Subcutaneous abdominal adipose tissue (tissue), 5 donors: ENCODE measurements around the gene ATP6V0A1.
A peak's percentile ranks its signal among the peaks of the same experiment; 100 is the strongest.
"Not testable (repeated sequence)": the region's sequence is repeated elsewhere in the genome, so short reads cannot be mapped to it uniquely, and the experiment has no call there.

Experiments
- H3K27ac ChIP-seq: one replicate; pipeline ENCODE4 v1.7.0; 2013; ENCODE audit warnings: low read depth, mild to moderate bottlenecking, inconsistent platforms, low read length, moderate library complexity
- H3K27me3 ChIP-seq, 5 donors: one replicate each; pipeline ENCODE4 v1.7.0; 2013; ENCODE audit warnings: low read length in 5 of 5, inconsistent platforms in 1 of 5; ENCODE audit not compliant: control insufficient read depth in 5 of 5, insufficient read depth in 4 of 5
- H3K36me3 ChIP-seq, 5 donors: one replicate each; pipeline ENCODE4 v1.7.0; 2013; ENCODE audit warnings: low read length in 5 of 5; ENCODE audit not compliant: control insufficient read depth in 5 of 5, insufficient read depth in 5 of 5
- H3K4me1 ChIP-seq, 5 donors: one replicate each; pipeline ENCODE4 v1.7.0; 2013; ENCODE audit warnings: low read length in 5 of 5, mild to moderate bottlenecking in 3 of 5, moderate library complexity in 1 of 5; ENCODE audit not compliant: control insufficient read depth in 5 of 5, insufficient read depth in 5 of 5
- H3K4me3 ChIP-seq, 5 donors: one replicate each; pipeline ENCODE4 v1.7.0; 2013; ENCODE audit warnings: low read length in 5 of 5, low read depth in 1 of 5
- H3K9ac ChIP-seq, 5 donors: one replicate each; pipeline ENCODE4 v1.7.0; 2013; ENCODE audit warnings: low read length in 5 of 5, mild to moderate bottlenecking in 4 of 5, moderate library complexity in 3 of 5
- H3K9me3 ChIP-seq, 5 donors: one replicate each; pipeline ENCODE4 v1.7.0; 2013; ENCODE audit warnings: low read length in 5 of 5; ENCODE audit not compliant: control insufficient read depth in 5 of 5
- donor health status: healthy.
- donor health status: healthy.
- donor health status: healthy.
- donor health status: healthy.
- donor health status: healthy.

Gene ATP6V0A1

DNA sequence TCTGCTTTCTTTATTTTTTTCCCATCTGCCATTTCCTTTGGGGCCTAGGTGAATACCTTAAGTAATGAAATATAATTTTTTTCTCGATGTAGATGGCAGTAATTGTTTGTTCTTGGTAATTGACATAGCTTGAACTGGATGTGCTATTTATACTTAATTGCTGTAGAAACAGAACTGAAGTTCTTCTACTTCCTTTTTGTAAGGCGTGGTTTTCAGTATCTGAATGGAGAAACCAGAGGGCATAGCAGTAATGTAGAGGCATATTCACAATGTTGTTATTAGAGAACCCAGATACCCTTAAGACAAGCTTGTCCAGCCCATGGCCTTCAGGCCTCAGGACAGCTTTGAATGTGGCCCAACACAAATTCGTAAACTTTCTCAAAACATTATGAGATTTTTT is 16.4 kb downstream of the ATP6V0A1 start:
- Histone ChIP-seq H3K27me3 (no peaks in the 10 kb centered on the region), H3K27ac (peak overlapping the region; percentile 12), H3K4me1 (peaks cover 0 to 11% (median 5%) of the 10 kb centered on the region in 5 donors), H3K4me3 (no peak overlapping the region), H3K9me3 (no peaks in the 10 kb centered on the region), H3K9ac (no peak overlapping the region), H3K36me3 (peaks cover 39 to 64% (median 44%) of the 10 kb centered on the region in 5 donors)

DNA sequence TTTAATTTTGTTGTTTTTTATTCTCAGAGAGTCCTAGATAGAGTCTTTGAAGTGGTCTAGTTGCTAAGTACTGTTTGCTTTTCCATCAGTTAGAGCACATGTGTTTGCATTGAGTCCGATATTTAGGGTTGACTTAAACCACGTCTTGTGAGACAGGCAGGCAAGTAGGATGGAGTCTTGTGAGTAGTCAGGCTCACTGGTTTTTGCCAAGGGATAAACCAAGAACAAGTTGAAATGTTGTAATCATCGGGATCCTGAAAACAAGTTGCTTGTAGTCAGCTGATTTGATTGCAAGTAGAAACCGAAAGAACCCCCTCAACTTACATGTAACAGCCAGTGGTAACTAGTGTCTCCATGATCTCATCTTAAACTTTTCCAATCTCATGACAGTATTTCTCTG is 17.2 kb downstream of the ATP6V0A1 start:
- no peak overlapping the region for H3K9ac ChIP-seq
- no peaks in the 10 kb centered on the region for H3K9me3 ChIP-seq
- H3K4me3 ChIP-seq: no peak overlapping the region
- H3K36me3 ChIP-seq: peaks cover 34 to 65% (median 41%) of the 10 kb centered on the region in 5 donors
- H3K27me3 ChIP-seq: no peaks in the 10 kb centered on the region
- H3K27ac ChIP-seq: peak overlapping the region; percentile 12
- H3K4me1 ChIP-seq: peaks cover 0 to 10% (median 5%) of the 10 kb centered on the region in 5 donors

DNA sequence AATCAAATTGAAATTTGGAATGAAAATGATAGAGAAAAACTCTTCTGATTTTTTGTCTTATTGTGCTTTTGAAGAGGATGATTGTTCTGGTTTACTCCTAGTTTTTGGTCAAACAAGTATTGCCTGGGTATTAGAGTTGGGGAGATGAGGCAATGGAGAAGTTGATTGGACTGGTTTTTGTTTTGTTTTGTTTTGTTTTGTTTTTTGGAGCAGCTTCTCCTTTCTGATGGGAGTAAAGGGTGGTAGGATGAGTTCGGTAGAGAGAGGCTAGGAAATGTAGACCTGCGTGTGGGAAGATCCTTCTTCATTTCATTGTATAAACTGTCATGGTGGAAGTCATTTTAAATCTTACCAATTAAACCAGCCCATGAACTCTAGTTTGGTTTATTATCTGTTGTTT is 17.7 kb downstream of the ATP6V0A1 start:
- H3K4me3 ChIP-seq: no peak overlapping the region
- H3K27ac ChIP-seq: peak overlapping the region; percentile 12
- H3K9ac ChIP-seq: no peak overlapping the region
- H3K36me3 ChIP-seq: peaks cover 34 to 68% (median 40%) of the 10 kb centered on the region in 5 donors
- no peaks in the 10 kb centered on the region for H3K27me3 ChIP-seq
- H3K9me3 ChIP-seq: no peaks in the 10 kb centered on the region
- peaks cover 0 to 10% (median 5%) of the 10 kb centered on the region in 5 donors for H3K4me1 ChIP-seq

DNA sequence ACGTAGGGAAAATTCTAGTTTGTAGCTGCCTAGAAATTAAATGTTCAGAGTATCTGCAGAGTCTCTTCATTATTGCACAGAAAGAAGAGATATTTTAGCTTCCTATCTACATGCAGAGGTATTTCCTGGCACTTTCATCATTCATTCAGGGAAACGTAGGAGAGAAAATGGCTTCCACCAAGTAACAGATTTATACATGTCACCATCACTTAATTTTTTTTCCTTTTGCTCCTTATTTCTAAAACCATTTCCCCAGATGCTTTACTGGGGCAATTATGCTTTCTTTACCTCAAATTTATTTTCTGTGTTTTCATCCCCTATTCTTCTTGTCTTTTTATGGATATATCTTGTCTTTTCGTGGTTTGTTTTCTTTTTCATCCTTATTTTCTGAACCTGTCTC is 18.5 kb downstream of the ATP6V0A1 start:
- H3K36me3 ChIP-seq: peaks cover 32 to 71% (median 42%) of the 10 kb centered on the region in 5 donors
- peaks cover 0 to 10% (median 5%) of the 10 kb centered on the region in 5 donors for H3K4me1 ChIP-seq
- no peak overlapping the region for H3K27ac ChIP-seq
- H3K9me3 ChIP-seq: no peaks in the 10 kb centered on the region
- no peaks in the 10 kb centered on the region for H3K27me3 ChIP-seq
- H3K9ac ChIP-seq: no peak overlapping the region
- H3K4me3 ChIP-seq: no peak overlapping the region

DNA sequence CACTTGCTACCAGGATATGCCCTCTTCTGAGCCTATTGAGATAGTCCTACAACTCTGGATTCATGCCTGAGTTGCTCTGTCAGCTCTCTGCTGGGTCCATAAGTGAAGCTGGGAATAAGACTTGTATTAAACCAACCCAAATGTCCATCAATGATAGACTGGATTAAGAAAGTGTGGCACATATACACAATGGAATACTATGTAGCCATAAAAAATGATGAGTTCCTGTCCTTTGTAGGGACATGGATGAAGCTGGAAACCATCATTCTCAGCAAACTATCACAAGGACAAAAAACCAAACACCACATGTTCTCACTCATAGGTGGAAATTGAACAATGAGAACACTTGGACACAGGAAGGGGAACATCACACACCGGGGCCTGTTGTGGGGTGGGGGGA is 19.1 kb downstream of the ATP6V0A1 start:
- H3K4me1 ChIP-seq, H3K9me3 ChIP-seq, H3K9ac ChIP-seq, H3K4me3 ChIP-seq, H3K27me3 ChIP-seq, H3K27ac ChIP-seq: not testable (repeated sequence)
- H3K36me3 ChIP-seq: peaks cover 33 to 73% (median 45%) of the 10 kb centered on the region in 5 donors

DNA sequence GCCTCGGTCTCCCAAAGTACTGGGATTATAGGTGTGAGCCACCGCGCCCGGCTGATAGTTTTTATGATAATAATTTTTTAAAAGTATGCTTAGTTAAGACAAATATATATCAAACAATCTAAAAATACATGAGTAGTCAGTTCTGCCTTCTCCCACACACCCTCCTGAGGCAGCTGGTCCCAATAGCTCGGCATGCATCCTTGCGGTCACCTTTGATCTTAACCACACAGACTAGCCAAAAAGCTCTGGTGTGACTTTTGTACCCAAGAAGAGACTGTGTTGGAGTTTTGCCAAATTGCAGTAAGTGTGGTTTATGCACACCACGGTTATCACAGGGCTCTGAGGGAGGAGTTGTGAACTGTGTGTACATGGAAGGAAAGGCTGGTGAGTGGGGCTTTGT is 25.6 kb downstream of the ATP6V0A1 start:
- Histone ChIP-seq H3K27me3 (no peaks in the 10 kb centered on the region), H3K9me3 (no peaks in the 10 kb centered on the region), H3K9ac (no peak overlapping the region), H3K4me1 (peaks cover 0 to 6% (median 4%) of the 10 kb centered on the region in 5 donors), H3K36me3 (peaks cover 23 to 92% (median 69%) of the 10 kb centered on the region in 5 donors), H3K27ac (peak overlapping the region; percentile 50), H3K4me3 (no peak overlapping the region)

DNA sequence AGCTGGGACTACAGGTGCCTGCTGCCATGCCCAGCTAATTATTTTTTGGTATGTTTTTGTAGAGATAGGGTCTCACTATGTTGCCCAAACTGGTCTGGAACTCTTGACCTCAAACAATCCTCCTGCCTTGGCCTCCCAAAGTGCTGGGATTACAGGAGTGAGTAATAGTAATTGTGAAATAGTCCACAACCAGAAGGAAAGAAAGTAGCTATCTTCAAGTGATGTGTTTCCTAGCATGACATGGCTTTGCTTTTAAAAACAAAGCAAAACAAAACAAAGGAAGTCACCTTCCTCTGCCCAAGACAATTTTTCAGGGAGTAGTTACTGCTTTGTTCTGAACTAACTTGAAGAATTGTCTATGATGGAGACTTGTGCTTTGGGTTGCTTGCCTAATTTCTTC is 27.0 kb downstream of the ATP6V0A1 start:
- Histone ChIP-seq H3K27me3 (no peaks in the 10 kb centered on the region), H3K9me3 (no peaks in the 10 kb centered on the region), H3K4me1 (peaks cover 0 to 6% (median 4%) of the 10 kb centered on the region in 5 donors), H3K36me3 (peaks cover 25 to 92% (median 74%) of the 10 kb centered on the region in 5 donors), H3K9ac (no peak overlapping the region), H3K27ac (no peak overlapping the region), H3K4me3 (no peak overlapping the region)

DNA sequence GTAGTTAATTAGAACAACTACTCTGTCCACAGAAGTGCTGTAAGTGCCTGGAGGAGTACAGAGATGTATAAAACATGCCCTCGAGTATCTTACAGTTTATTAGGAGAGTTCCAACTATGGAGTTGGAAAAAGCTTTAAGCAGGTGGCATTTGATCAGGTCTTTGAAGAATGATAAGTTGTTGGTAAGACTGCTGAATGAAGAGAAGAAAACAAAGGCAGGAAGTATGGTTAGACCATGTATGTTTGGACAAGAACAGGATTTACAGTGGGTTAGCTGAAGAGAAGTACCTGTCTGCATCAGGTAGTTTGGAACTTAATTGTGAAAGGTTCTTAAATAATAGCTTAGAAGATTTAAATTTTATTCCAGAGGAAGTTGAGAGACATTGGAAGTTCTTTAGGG is 29.4 kb downstream of the ATP6V0A1 start:
- Histone ChIP-seq H3K27ac (no peak overlapping the region), H3K36me3 (peaks cover 24 to 91% (median 66%) of the 10 kb centered on the region in 5 donors), H3K4me3 (no peak overlapping the region), H3K9me3 (no peaks in the 10 kb centered on the region), H3K27me3 (no peaks in the 10 kb centered on the region), H3K9ac (no peak overlapping the region), H3K4me1 (peaks cover 0 to 6% (median 4%) of the 10 kb centered on the region in 5 donors)

DNA sequence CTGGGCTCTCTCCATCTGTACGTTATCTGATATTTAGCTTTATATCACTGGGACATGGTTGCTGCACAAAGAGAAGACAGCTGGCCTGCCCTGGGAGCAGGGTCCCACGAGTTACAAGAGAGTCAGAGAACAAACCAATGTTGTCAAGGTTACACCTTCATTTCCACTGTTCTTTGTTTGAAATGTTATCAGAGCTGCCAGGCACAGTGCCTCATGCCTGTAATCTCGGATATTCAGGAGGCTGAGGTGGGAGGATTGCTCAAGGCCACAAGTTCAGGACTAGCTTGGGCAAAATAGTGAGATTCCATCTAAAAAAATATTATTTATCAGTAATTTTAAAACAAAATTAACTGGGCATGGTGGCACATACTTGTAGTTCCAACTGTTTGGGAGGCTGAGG is 34.6 kb downstream of the ATP6V0A1 start:
- Histone ChIP-seq H3K36me3 (peaks cover 26 to 92% (median 68%) of the 10 kb centered on the region in 5 donors), H3K9me3 (no peaks in the 10 kb centered on the region), H3K9ac (no peak overlapping the region), H3K4me1 (peaks cover 0 to 2% (median 0%) of the 10 kb centered on the region in 5 donors), H3K27me3 (no peaks in the 10 kb centered on the region), H3K4me3 (no peak overlapping the region), H3K27ac (no peak overlapping the region)

DNA sequence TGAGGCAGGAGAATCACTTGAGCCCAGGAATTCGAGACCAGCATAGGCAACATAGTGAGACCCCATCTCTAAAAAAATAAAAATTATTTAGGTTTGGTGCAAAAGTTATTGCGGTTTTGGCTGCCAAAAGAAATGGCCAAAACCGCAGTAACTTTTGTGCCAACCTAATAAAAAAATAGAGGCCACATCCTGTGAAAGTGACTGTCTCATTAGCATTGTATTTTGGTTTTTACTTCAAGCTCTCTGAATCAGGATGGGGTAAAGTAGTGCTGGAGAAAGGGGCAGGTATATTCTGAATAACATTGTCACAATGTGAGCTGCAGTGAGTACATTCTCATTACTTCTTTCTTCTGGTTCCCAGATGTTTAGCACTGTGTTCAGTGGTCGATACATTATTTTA is 36.0 kb downstream of the ATP6V0A1 start:
- H3K4me3 ChIP-seq: no peak overlapping the region
- H3K9ac ChIP-seq: no peak overlapping the region
- no peak overlapping the region for H3K27ac ChIP-seq
- H3K9me3 ChIP-seq: no peaks in the 10 kb centered on the region
- H3K27me3 ChIP-seq: no peaks in the 10 kb centered on the region
- peaks cover 22 to 88% (median 62%) of the 10 kb centered on the region in 5 donors for H3K36me3 ChIP-seq
- peaks cover 0 to 2% (median 0%) of the 10 kb centered on the region in 5 donors for H3K4me1 ChIP-seq
